Stimulated activated CD4-positive, alpha-beta T cell treated with anti-CD3 and anti-CD28 coated beads, Interleukin-4, amount 100 ng/mL, for 1 hour (primary cell): ENCODE results near the gene RPS13.
"Not testable (repeated sequence)": the region's sequence is repeated elsewhere in the genome, so short reads cannot be mapped to it uniquely, and the experiment has no call there.

Source experiments
- DNase-seq: peaks from one replicate; pipeline ENCODE4 v3.0.0-alpha.2; 2020

RPS13 gene

DNA sequence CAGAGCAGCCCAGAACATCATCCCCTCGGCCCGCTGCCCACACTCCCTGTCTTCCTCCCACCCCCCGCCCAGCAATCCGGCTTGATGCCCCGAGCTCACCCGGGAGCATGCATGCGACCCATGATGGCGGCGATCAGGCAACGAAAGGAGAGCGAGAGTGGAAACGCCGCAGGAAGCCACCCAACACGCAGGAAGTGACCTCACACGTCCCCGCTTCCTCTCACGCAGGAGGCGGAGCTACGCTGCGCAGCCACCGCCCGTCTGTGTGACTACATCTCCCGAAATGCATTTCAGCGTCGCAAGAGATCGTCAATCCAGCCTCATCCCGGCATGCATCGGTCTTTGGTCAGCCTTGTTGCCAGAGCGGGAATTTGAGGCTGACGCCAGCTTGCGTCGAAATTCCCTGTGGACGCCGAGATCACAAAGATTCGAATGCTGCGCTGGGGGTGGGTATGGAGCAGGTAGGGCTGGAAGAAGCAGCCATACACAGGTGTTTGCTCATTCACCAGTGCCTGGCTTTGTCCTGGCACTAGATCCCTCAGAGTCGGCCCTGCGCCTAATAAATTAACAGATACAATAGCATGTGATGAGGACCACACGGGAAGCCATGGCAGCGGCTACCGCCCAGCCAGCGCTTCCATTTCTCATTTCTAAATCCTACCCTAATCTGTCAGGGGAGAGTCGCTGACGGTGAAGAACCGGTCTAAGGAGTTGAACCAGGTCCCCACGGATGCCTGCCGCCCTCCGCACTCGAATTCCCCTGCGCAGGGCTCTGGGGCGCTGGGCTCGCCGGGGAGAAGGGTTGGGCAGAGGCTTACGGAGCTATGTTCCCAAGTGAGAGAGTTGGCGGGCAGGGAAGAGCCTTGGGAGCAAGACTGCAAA is at the start of gene RPS13:
Gene RPS13 (minus strand): TSS at position 148 of the 882 bp plus-strand sequence. CDS start 26 bp downstream, at position 122.
- peak; percentile 91 for DNase-seq

DNA sequence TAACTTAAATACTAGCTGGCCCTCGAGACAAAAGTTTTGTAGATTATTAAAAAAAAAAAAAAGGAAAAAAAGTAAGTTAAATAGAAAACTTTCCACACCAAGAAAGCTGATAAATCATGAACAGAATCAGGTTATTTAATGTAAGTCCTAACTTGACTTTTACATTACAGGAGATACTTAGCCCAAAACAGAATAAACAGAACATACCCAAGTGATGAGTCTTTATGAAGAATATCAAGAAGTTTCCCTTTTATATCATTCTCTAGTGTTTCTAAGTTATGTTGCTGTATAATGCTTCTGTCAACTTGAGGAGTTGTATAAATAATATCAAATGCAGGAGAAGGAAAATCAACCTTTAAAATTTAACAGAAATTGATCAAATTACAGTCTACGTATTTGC is 44.5 kb upstream of the RPS13 start:
- DNase-seq: no peak

DNA sequence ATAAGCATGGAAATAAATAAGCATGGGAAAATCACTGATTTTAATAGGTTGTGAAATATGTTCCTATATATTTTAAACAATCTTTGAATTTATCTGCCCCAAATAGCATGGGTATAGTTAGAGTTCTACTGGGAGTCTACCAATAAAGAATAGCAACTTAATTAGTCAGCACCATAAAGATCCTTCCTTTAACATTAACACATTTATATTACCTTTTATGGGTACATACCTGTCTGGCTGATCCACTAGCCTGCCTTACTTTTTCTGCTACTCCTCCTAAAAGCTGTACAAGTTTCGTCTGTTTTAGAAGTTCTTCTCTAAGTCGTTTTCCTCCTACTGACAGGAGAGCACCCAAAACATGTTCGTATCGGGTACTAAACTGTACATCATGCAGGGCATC is 39.8 kb upstream of the RPS13 start:
- no peak for DNase-seq

DNA sequence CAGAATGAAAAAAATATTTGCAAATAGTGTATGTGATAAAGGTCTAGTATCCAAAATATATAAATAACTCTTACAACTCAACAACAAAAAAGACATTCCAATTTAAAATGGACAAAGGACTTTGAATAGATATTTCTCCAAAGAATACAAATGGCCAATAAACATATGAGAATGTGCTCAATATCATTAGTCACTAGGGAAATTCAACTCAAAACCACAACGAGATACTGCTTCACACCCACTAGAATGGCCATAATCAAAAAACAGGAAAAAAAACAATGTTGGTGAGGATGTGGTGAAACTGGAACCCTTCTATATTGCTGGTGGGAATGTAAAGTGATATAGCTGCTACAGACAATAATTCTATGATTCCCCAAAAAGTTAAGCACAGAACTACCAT is 38.6 kb upstream of the RPS13 start:
- no peak for DNase-seq

DNA sequence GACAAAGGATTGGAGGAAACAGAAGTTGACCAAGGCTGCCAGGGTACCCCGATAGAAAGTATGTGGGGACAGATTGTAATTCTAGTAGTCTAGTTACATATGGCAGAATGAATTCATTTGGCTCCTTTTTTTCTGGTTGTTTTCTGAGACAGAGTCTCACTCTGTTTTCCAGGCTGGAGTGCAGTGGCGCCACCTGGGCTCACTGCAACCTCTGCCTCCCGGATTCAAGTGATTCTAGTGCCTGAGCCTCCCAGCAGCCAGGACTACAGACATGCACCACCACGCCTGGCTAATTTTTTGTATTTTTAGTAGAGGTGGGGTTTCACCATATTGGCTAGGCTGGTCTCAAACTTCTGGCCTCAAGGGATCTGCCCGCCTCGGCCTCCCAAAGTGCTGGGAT is 30.3 kb upstream of the RPS13 start:
- DNase-seq: not testable (repeated sequence)

DNA sequence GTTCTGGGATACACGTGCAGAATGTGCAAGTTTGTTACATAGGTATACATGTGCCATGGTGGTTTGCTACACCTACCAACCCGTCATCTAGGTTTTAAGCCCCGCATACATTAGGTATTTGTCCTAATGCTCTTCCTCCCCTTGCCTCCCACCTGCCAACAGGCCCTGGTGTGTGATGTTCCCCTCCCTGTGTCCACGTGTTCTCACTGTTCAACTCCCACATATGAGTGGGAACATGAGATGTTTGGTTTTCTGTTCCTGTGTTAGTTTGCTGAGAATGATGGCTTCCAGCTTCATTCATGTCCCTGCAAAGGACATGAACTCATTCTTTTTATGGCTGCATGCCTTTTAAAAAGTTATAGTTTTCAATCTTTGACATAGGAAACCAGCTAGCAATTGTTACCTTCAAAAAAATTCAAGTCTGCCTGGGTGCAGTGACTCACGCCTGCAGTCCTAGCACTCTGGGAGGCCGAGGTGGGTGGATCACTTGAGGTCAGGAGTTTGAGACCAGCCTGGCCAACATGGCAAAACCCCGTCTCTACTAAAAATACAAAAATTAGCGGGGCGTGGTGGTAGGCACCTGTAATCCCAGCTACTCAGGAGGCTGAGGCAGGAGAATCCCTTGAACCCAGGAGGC is 28.1 kb upstream of the RPS13 start:
- not testable (repeated sequence) for DNase-seq

DNA sequence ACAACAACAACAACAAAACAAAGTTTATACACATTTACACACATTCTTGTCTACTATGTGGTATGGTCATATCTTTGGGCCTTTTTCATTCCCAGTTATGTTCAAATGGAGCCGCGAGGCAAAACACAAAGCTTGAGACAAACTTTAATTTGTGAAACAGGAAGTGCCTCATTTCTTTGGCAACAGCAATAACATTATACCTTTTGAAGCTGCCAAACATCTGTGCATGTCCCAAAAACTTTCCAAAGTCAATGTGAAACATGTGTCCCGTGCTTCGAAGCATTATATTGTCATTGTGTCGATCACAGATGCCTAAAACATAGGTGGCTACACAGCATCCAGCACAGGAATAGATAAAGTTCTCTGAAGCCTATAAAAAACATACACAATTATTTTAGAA is 25.0 kb upstream of the RPS13 start:
- DNase-seq: no peak

DNA sequence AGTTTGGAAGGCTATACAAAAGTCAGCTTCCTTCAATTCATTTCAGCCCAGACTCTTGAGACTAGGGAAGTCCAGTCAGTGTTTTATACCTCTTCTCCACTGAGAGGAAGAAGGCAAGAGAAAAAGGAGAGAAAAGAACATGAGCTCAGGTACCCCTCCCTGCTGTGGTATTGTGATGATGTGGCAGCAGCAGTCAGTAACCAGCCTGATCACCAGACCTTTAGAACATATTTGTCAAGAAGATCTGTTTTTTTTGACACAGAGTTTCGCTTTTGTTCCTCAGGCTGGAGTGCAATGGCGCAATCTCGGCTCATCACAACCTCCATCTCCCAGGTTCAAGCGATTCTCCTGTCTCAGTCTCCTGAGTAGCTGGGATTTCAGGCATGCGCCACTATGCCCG is 21.2 kb upstream of the RPS13 start:
- DNase-seq: no peak

DNA sequence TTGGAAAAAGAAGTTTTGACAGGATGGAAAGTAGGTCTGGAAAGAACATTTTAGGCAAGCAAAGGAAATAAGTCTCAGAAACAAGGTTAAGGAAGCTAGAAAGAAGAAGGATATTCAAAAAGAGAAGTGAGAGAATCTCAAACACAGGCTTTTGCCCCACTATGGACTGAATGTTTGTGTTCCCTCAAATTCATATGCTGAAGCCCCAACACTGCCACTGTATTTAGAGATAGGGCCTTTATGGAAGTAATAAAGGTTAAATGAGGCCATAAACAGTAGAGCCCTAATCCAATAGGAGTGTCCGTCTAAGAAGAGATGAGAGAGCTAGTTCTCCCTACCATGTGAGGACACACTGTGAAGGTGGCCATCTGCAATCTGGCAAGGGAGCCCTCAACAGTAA is 20.6 kb upstream of the RPS13 start:
- DNase-seq: no peak

DNA sequence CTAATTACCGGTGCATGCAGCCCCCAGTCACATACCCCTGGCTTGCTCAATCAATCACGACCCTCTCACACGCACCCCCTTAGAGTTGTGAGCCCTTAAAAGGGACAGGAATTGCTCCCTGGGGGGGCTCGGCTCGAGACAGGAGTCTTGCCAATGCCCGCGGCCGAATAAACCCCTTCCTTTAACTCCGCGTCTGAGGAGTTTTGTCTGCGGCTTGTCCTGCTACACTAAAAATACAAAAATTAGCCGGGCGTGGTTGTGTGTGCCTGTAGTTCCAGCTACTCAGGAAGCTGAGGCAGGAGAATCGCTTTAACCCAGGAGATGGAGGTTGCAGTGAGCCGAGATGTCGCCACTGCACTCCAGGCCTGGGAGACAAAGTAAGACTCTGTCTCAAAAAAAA is 8.5 kb upstream of the RPS13 start:
- not testable (repeated sequence) for DNase-seq

DNA sequence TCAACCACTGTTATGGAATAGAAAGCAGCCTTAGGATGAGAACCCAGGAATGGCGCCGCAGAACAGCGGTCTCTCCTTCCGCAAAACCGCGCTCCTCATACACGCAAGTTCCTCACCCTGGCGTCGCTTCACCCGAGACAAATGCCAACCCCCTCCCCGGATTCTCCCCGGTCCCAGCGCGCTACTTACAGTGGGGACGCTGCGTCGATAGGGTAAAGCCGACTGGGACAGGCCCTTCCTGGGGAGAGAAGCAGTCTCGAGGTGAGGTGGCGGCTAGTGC is 287 bp downstream of the RPS13 start:
- no peak for DNase-seq

DNA sequence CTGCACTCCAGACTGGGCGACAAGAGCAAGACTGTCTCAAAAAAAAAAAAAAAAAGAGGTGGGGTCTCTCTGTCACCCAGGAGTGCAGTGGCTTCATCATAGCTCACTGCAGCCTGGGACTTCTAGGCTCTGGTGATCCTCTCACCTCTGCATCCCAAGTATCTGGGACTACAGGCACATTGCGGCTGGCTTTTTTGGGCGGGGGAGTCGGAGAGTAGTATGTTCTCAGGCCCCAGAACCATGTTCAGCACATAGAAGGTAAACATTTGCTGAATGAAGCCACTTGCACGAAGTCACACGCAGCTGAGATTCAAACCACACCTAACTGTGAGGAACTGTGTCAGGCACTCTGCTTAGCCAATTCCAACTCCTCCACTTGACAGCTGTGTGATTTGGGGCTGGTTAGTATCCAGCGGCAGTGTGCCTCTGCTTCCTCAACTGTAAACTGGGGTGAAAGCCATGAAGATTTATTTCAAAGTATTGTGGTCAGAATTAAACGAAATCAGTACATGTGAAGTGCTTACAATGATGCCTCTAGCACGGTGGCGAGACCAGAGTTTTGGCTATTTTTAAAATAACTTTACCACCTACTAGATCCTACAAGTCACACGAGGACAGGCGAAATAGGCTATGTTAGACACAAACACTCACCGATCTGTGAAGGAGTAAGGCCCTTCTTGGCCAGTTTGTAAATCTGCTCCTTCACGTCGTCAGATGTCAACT is 789 bp downstream of the RPS13 start:
- no peak for DNase-seq

DNA sequence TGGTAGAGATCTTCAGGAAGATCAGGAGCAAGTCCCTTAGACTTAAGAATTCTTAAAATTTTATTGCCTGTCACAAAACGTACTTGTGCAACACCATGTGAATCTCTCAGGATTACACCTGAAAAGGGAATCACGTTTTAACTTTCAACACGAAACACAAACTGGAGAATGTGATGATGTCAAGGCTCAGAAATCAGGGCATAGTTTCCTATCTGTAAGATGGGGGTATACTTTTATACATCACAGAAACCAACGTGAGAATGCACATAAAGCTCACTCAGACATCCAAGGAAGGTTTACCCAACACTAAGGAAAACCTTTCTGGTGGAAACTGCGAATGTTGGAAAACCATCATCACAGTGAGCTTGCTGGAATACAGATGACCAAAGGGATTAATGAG is 2.0 kb downstream of the RPS13 start:
- no peak for DNase-seq

DNA sequence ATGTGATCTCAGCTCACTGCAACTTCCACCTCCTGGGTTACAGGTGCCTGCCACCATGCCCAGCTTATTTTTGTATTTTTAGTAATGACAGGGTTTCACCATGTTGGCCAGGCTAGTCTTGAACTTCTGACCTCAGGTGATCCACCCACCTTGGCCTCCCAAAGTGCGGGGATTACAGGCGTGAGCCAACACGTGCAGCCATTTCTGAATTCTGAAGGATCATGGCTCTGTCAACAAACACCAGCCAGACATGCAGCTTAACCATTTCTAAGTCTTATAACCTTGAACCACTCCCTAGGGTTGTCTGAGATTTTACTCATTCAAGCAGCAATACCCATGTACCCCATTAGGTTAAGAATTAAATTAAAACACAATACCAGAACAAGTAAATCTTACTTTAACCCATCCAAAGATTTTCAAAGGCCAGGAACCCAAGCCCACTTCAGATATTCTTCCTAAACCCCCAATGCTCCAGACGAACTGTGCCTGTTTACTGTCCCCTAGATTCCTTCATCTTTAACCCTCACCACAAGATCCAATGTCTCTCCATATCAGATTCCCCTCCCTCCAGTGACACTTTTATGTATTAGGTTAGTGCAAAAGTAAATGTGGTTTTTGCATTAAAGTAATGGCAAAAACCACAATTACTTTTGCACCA is 4.0 kb downstream of the RPS13 start:
- DNase-seq: no peak

DNA sequence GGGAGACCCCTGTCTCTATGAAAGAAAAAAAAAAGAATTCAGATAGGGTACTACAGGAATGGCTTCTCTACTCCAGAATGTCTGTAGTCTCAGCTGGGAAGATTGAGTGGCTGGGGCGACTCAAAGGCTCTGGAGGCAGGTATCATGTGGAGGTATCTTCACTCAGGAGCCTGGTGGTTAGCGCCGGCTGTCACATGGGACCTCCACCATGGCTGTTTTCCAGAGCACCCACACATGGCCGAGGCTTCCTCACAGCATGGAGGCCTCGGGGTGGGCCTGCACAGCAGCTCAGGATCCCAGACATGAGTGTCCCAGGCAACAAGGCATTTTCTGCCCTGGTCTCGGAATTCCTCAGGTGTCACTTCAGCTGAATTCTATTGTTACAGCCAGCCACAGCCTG is 10.1 kb downstream of the RPS13 start:
- no peak for DNase-seq

DNA sequence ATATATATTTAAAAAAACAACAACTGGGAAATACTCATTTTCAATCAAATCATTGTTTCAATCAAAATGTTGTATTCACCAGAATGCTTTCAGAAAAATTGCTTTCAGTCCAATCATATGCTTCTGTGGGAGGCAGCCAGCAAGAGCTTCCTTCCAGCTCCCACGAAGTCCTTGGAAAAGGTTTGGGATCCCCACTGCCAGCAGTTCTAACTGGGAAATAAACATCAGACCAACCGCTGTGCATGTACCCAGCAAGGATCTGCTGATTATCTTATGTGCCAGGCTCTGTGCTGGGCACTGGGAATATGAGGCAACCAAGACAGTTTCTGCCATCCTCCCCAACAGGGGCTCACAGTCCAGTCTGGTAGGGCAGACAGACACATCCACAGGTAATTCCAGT is 10.8 kb downstream of the RPS13 start:
- no peak for DNase-seq

DNA sequence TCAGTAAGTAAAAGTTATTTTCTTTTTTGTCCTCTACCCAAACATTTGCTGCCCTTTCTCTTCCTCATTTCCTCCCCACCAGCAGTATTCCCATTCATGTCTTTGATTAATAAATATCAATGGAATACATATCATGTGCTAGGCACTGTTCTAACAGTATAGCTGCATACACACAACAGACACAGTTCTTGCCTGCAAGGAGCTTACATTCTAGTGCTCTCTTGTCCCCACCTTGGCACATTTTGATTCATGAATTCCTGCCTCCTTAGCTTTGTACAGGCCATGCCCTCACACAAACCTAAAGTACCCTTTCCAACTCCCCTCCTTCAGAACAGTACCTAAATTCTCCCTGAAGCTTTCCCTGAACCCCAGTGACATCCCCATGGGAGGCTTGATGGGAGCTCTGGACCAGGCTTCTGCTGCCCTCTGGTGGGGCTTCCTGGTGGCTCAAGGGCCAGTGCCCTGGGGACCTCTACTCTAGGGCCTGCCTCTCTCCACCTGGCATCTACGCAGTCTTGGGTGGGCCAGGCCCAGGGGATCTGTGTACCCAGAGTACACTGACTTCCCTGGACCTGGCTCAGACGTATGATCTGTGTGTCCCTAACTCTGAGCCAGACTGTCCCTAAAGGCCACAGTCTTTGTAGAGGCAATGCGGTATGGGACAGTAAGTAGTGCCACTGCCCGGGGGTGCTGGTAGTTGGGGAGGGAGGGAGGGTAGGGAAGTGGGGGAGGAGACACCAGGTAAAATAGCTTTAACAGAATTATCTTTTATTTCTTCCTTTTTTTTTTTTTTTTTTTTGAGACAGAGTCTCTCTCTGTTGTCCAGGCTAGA is 14.1 kb downstream of the RPS13 start:
- DNase-seq: peak; percentile 62

DNA sequence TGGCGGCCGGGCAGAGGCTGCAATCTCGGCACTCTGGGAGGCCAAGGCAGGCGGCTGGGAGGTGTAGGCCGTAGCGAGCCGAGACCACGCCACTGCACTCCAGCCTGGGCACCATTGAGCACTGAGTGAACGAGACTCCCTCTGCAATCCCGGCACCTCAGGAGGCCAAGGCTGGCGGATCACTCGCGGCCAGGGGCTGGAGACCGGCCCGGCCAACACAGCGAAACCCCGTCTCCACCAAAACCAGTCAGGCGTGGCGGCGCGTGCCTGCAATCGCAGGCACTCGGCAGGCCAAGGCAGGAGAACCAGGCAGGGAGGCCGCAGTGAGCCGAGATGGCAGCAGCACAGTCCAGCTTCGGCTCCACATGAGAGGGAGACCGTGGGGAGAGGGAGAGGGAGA is 26.3 kb downstream of the RPS13 start:
- not testable (repeated sequence) for DNase-seq

DNA sequence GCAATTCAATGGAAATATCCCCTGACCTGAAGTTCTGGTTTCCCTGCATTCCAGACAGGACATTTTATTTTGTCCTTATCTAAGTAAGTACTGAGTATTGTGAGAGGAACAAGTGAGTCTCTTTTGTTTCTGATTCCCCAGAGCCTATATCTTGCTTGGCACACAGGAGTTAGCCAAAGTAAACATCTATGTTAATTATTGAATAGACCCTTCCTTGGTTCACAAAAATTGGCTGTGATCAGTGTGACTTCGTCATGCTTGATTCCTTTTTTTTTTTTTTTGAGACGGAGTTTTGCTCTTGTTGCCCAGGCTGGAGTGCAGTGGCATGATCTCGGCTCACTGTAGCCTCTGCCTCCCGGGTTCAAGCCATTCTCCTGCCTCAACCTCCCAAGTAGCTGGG is 29.0 kb downstream of the RPS13 start:
- DNase-seq: not testable (repeated sequence)

DNA sequence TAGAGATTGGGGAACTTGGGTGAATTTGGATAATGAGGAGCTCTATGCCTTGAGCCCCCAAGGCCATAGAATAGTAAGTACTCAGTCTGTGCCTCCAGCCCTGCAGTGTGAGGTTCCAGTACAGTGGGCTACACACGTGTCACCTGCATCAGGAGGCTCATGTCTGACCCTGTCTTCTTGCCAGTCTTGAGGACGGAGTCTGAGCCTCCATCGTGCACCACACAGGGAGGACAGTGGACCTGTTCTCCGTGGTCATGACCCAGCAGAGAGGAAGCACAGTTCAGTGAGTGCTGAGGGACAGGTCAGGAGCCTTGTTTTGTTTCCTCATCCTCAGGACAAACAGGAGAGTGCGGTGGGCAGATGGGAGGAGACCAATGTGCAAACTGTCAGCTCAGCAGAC is 30.8 kb downstream of the RPS13 start:
- no peak for DNase-seq

DNA sequence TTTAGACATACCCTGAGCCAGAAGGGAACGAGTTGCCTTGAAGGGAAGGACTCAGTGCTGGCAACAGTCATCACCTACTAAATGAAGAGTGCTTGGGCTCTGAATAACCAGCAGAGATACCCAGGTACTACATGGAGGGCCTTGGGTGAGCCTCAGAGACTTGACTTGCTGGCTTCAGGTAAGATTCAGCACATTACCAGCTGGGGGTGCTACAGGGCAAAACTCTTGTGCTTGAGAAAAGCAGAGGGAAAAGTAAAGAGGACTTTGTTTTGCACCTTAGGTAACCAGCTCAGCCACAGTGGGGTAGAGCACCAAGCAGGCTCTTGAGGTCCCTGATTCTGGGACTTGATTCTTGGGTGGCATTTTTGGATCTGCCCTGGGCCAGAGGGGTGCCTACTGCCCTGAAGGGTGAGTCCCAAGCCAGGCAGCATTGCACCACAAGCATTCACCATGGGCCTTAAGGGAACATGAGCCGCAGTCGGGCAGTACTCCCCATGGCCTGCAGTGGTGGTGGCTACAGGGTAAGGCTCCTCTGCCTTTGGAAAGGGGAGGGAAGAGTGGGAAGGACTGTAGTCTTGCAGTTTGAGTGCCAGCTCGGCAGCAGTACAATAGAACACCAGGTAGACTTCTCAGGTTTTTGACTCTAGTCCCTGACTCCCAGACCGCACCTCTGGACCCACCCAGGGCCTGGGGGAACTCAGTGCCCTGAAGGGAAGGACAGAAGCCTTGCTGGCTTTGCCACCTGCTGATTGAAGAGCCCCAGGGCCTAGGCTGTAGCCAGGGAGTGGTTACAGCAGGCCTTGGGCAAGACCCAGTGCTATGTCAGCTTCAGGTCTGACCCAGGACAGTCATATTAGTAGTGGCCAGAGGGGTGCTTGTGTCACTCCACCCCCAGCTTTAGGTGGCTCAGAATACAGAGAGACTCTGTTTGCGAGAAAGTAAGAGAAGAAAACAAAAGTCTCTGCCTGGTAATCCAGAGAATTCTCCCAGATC is 40.5 kb downstream of the RPS13 start:
- DNase-seq: no peak
